HepG2 (cell line): ENCODE results near the gene GSK3A. TPM values are rescaled to one million over a fixed set of nuclear protein-coding genes. Genes with fewer than 3 reads are reported as not detected.

Experiments
- AKNA ChIP-seq: sonication (generic); formaldehyde crosslinking; IDR thresholded peaks from 2 replicates; pipeline ENCODE4 v1.4.0; 2020; ENCODE audit warnings: missing genetic modification reagents, borderline replicate concordance
- CSRNP2 ChIP-seq: sonication (generic); formaldehyde crosslinking; conservative IDR thresholded peaks from 2 replicates; pipeline ENCODE4 v1.8.0; 2022; ENCODE audit warnings: low read depth, missing genetic modification reagents
- TFAP4 ChIP-seq: sonication (generic); IDR thresholded peaks from 2 replicates; pipeline ENCODE4 v1.6.1; 2016; ENCODE audit warnings: low read depth, borderline replicate concordance
- ZNF264 ChIP-seq: sonication (generic); formaldehyde crosslinking; IDR thresholded peaks from 2 replicates; pipeline ENCODE4 v1.4.0; 2020; ENCODE audit warnings: missing genetic modification reagents
- ZNF317 ChIP-seq: sonication (generic); formaldehyde crosslinking; IDR thresholded peaks from 2 replicates; pipeline ENCODE4 v1.5.0; 2020; ENCODE audit warnings: mild to moderate bottlenecking, missing genetic modification reagents
- ZNF607 ChIP-seq: sonication (generic); formaldehyde crosslinking; IDR thresholded peaks from 2 replicates; pipeline ENCODE4 v1.5.1; 2020; ENCODE audit warnings: missing genetic modification reagents, mild to moderate bottlenecking, borderline replicate concordance
- polyA plus RNA-seq, 8 experiments: library from polyadenylated mRNA; depleted of rRNA in 3 of 8; stranded (reverse) in 7 of 8; unstranded in 1 of 8; fragments of >200 nt; fragmentation: Illumina TruSeq in 4 of 8; extraction: Trizol in 4 of 8; gene quantifications; 2 replicates each; pipeline versions ENCODE4 v1.2.1 to v1.2.3, GENCODE V29; 2011 to 2016; ENCODE audit warnings: low read depth in 4 of 8, missing spikeins in 1 of 8, mixed read lengths in 1 of 8; ENCODE audit not compliant: insufficient read depth in 1 of 8
- total RNA-seq, 5 experiments: library from RNA; depleted of rRNA; stranded (reverse); fragments of >200 nt; fragmentation: Illumina TruSeq; extraction: Trizol; gene quantifications; 2 replicates each; pipeline ENCODE4 v1.2.3, GENCODE V29; 2016; ENCODE audit warnings: low read depth in 1 of 5
- TF ChIP-seq, protein P1 (sequence below): IDR thresholded peaks from 2 replicates; pipeline ENCODE4 v1.6.1; 2012; ENCODE audit warnings: low read length, improper control_type of control experiment

Gene GSK3A
- total and polyA plus RNA-seq, 2 of the 13 experiments (the other 11 are each of a cell fraction or from before 2014, with no cell fraction given) = 16.9 to 52.5 TPM

- TF ChIP-seq ZNF607 (CRISPR knock-in tag) (no peak), ZNF317 (CRISPR knock-in tag) (no peak), TFAP4 (no peak), CSRNP2 (CRISPR knock-in tag) (no peak), ZNF264 (CRISPR knock-in tag) (no peak), AKNA (no peak)
- TF ChIP-seq, protein P1, sequence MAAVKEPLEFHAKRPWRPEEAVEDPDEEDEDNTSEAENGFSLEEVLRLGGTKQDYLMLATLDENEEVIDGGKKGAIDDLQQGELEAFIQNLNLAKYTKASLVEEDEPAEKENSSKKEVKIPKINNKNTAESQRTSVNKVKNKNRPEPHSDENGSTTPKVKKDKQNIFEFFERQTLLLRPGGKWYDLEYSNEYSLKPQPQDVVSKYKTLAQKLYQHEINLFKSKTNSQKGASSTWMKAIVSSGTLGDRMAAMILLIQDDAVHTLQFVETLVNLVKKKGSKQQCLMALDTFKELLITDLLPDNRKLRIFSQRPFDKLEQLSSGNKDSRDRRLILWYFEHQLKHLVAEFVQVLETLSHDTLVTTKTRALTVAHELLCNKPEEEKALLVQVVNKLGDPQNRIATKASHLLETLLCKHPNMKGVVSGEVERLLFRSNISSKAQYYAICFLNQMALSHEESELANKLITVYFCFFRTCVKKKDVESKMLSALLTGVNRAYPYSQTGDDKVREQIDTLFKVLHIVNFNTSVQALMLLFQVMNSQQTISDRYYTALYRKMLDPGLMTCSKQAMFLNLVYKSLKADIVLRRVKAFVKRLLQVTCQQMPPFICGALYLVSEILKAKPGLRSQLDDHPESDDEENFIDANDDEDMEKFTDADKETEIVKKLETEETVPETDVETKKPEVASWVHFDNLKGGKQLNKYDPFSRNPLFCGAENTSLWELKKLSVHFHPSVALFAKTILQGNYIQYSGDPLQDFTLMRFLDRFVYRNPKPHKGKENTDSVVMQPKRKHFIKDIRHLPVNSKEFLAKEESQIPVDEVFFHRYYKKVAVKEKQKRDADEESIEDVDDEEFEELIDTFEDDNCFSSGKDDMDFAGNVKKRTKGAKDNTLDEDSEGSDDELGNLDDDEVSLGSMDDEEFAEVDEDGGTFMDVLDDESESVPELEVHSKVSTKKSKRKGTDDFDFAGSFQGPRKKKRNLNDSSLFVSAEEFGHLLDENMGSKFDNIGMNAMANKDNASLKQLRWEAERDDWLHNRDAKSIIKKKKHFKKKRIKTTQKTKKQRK = no peak
These were observed 19.4 kb upstream of the GSK3A start (continued) for GRCh38 chr19:42261763-42262162.
